Liver (tissue), 9 donors: ENCODE data around the gene KLF11. TPM values are rescaled to one million over a fixed set of nuclear protein-coding genes. Genes with fewer than 3 reads are reported as not detected.
A peak's percentile ranks its signal among the peaks of the same experiment; 100 is the strongest.

Source experiments
- DNase-seq: peaks from one replicate; pipeline ENCODE4 v3.0.0-alpha.2; 2017; ENCODE audit warnings: low spot score
- H3K27ac ChIP-seq, 2 donors: one replicate each; pipeline ENCODE4 v1.7.0; 2013; ENCODE audit warnings: inconsistent platforms in 2 of 2, low read length in 2 of 2, control low read depth in 1 of 2, low read depth in 1 of 2, mild to moderate bottlenecking in 1 of 2
- H3K27me3 ChIP-seq, 4 donors: one replicate each; pipeline versions ENCODE4 v1.6.1 to v1.7.0; 2013; ENCODE audit warnings: low read length in 3 of 4, inconsistent platforms in 1 of 4, mild to moderate bottlenecking in 1 of 4, moderate library complexity in 1 of 4; ENCODE audit not compliant: control insufficient read depth in 4 of 4, insufficient read depth in 4 of 4
- H3K36me3 ChIP-seq, 4 donors: one replicate each; pipeline versions ENCODE4 v1.6.1 to v1.7.0; 2013; ENCODE audit warnings: low read length in 3 of 4, mild to moderate bottlenecking in 3 of 4, low read depth in 1 of 4, moderate library complexity in 1 of 4; ENCODE audit not compliant: control insufficient read depth in 4 of 4, insufficient read depth in 3 of 4
- H3K4me1 ChIP-seq, 4 donors: one replicate each; pipeline versions ENCODE4 v1.6.1 to v1.7.0; 2013; ENCODE audit warnings: low read length in 3 of 4, mild to moderate bottlenecking in 3 of 4, moderate library complexity in 1 of 4; ENCODE audit not compliant: control insufficient read depth in 4 of 4, insufficient read depth in 4 of 4
- H3K4me3 ChIP-seq, 3 donors: one replicate each; pipeline versions ENCODE4 v1.6.1 to v1.7.0; 2013; ENCODE audit warnings: low read length in 3 of 3, control low read depth in 1 of 3, low read depth in 1 of 3, mild to moderate bottlenecking in 1 of 3
- H3K9ac ChIP-seq, 2 donors: one replicate each; pipeline ENCODE4 v1.7.0; 2013; ENCODE audit warnings: low read length in 2 of 2, mild to moderate bottlenecking in 2 of 2, moderate library complexity in 2 of 2, control low read depth in 1 of 2, low read depth in 1 of 2
- H3K9me3 ChIP-seq, 4 donors: one replicate each; pipeline versions ENCODE4 v1.6.1 to v1.7.0; 2013; ENCODE audit warnings: low read length in 3 of 4; ENCODE audit not compliant: control insufficient read depth in 4 of 4
- CTCF ChIP-seq: fragments of 150-350 bp; IDR thresholded peaks from 2 replicates; pipeline ENCODE4 v1.5.1; 2017; ENCODE audit warnings: improper control_type of control experiment, low read depth, low read length; ENCODE audit not compliant: missing input control
- EGR1 ChIP-seq, 2 donors: IDR thresholded peaks; 2 replicates each; pipeline ENCODE4 v1.6.1; 2016 to 2018; ENCODE audit warnings: antibody characterized with exemption in 2 of 2, low read depth in 2 of 2
- FOXA1 ChIP-seq: IDR thresholded peaks from 2 replicates; pipeline ENCODE4 v1.6.1; 2016; ENCODE audit warnings: antibody characterized with exemption
- FOXA2 ChIP-seq: IDR thresholded peaks from 2 replicates; pipeline ENCODE4 v1.6.1; 2016; ENCODE audit warnings: antibody characterized with exemption
- GABPA ChIP-seq, 2 donors: IDR thresholded peaks in 1 of 2; conservative IDR thresholded peaks in 1 of 2; 2 replicates each; pipeline ENCODE4 v1.6.1; 2016; ENCODE audit warnings: antibody characterized with exemption in 2 of 2, mild to moderate bottlenecking in 1 of 2, moderate library complexity in 1 of 2
- HNF4A ChIP-seq, 2 donors: conservative IDR thresholded peaks; 2 replicates each; pipeline ENCODE4 v1.6.1; 2016; ENCODE audit warnings: antibody characterized with exemption in 2 of 2, mild to moderate bottlenecking in 2 of 2
- HNF4G ChIP-seq: IDR thresholded peaks from 2 replicates; pipeline ENCODE4 v1.6.1; 2016; ENCODE audit warnings: antibody characterized with exemption
- JUND ChIP-seq, 2 donors: IDR thresholded peaks; 2 replicates each; pipeline ENCODE4 v1.6.1; 2016; ENCODE audit warnings: antibody characterized with exemption in 2 of 2
- MAX ChIP-seq: IDR thresholded peaks from 2 replicates; pipeline ENCODE4 v1.6.1; 2016; ENCODE audit warnings: antibody characterized with exemption
- NR2F2 ChIP-seq: IDR thresholded peaks from 2 replicates; pipeline ENCODE4 v1.6.1; 2016; ENCODE audit warnings: antibody characterized with exemption
- RAD21 ChIP-seq, 2 donors: IDR thresholded peaks; 2 replicates each; pipeline ENCODE4 v1.6.1; 2016; ENCODE audit warnings: antibody characterized with exemption in 2 of 2, mild to moderate bottlenecking in 2 of 2
- RXRA ChIP-seq, 2 donors: IDR thresholded peaks; 2 replicates each; pipeline ENCODE4 v1.6.1; 2017 to 2018; ENCODE audit warnings: antibody characterized with exemption in 2 of 2, mild to moderate bottlenecking in 1 of 2
- SP1 ChIP-seq: IDR thresholded peaks from 2 replicates; pipeline ENCODE4 v1.6.1; 2018; ENCODE audit warnings: antibody characterized with exemption, mild to moderate bottlenecking
- TAF1 ChIP-seq: conservative IDR thresholded peaks from 2 replicates; pipeline ENCODE4 v1.6.1; 2016; ENCODE audit warnings: antibody characterized with exemption, mild to moderate bottlenecking
- YY1 ChIP-seq: IDR thresholded peaks from 2 replicates; pipeline ENCODE4 v1.6.1; 2016; ENCODE audit warnings: antibody characterized with exemption, mild to moderate bottlenecking
- WGBS: extraction: QIAGEN DNeasy Blood & Tissue Kit; methylation state at CpG from one replicate; pipeline ENCODE4 v1.1.7; 2013; 5-methylcytosine and 5-hydroxymethylcytosine counted together
- polyA plus RNA-seq, 2 donors: library from polyadenylated mRNA; stranded (reverse) in 1 of 2; unstranded in 1 of 2; fragments of 200-250 nt in 1 of 2; fragments of >200 nt in 1 of 2; fragmentation: Nextera tagmentation in 1 of 2; extraction: Ambion mirVana in 1 of 2; gene quantifications; one replicate each; pipeline versions ENCODE4 v1.2.1 to v1.2.3, GENCODE V29; 2013 to 2015
- total RNA-seq, 2 donors: library from RNA; depleted of rRNA; stranded (reverse); fragments of >200 nt; gene quantifications; one replicate each; pipeline ENCODE4 v1.2.3, GENCODE V29; 2014
- TF ChIP-seq, protein P1 (sequence below): IDR thresholded peaks from 2 replicates; pipeline ENCODE4 v1.6.1; 2016; ENCODE audit warnings: antibody characterized with exemption
- TF ChIP-seq, protein P2 (sequence below): IDR thresholded peaks from 2 replicates; pipeline ENCODE4 v1.6.1; 2016; ENCODE audit warnings: antibody characterized with exemption
- TF ChIP-seq, protein P3 (sequence below): IDR thresholded peaks from 2 replicates; pipeline ENCODE4 v1.6.1; 2016; ENCODE audit warnings: antibody characterized with exemption, mild to moderate bottlenecking
- donor health status: healthy.
- donor health status: healthy.
- donor health status: healthy.
- donor health status: healthy.
- donor health status: healthy.

The KLF11 gene
- total and polyA plus RNA-seq, 4 donors: 10.5 to 43.0 (median 14.5) TPM

DNA sequence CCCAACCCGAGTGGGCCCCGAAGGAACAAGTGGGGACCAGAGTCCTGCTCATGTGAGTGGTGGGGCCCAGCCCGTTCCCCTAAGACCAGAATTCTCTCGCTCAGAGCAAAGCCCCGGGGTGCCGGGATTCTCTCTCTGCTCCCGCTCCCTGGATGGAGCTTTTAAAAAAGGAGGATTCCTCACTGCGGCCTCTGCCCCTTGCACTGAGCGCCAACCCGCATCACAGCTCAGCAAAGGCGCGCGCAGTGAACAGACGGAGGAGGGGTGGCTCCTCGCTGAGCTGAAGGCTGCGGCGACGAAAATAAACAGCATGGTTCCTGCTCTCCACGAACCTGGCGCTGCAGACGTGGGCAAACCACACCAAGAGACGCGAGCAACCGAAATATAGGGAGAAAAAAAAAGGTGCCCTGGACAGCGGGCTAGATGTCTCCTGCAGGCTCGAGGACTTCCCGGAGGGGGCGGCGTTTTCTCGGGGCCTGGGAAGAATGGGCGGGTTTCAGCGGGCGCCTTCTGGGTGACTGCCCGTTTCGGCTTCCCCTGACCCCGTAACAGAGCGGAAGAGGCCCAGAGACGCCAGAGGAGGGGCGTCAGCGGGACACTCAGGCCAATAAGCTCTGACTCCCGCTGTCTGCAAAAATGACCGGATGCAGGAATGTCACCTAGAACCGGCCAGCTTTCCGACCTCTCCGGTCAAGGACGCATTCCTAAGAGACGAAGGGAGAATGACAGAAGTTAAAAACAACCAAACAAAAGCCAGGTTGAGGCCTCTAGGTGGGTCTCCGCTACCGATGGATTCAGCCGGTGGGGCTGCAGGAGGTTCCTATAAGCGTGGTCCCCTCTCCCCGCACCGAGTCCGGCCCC is 819 bp upstream of the KLF11 start (continued):
- TF ChIP-seq, protein P1, sequence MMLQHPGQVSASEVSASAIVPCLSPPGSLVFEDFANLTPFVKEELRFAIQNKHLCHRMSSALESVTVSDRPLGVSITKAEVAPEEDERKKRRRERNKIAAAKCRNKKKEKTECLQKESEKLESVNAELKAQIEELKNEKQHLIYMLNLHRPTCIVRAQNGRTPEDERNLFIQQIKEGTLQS: no peak
- TF ChIP-seq GABPA (IDR thresholded peaks at IDR 0.05 in 1 of 2, conservative IDR thresholded peaks at IDR 0.05 in 1 of 2) (peak in 1 of 2 donors; percentile 44), YY1 (peak; percentile 63), RXRA (IDR thresholded peaks at IDR 0.05) (peak; percentile 70 to 77), SP1 (peak; percentile 87), RAD21 (IDR thresholded peaks at IDR 0.05) (peak in 1 of 2 donors; percentile 50), MAX (no peak), HNF4A (conservative IDR thresholded peaks at IDR 0.05) (peak; percentile 36 to 38), FOXA1 (no peak)
- TF ChIP-seq, protein P2, sequence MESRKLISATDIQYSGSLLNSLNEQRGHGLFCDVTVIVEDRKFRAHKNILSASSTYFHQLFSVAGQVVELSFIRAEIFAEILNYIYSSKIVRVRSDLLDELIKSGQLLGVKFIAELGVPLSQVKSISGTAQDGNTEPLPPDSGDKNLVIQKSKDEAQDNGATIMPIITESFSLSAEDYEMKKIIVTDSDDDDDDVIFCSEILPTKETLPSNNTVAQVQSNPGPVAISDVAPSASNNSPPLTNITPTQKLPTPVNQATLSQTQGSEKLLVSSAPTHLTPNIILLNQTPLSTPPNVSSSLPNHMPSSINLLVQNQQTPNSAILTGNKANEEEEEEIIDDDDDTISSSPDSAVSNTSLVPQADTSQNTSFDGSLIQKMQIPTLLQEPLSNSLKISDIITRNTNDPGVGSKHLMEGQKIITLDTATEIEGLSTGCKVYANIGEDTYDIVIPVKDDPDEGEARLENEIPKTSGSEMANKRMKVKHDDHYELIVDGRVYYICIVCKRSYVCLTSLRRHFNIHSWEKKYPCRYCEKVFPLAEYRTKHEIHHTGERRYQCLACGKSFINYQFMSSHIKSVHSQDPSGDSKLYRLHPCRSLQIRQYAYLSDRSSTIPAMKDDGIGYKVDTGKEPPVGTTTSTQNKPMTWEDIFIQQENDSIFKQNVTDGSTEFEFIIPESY: no peak

DNA sequence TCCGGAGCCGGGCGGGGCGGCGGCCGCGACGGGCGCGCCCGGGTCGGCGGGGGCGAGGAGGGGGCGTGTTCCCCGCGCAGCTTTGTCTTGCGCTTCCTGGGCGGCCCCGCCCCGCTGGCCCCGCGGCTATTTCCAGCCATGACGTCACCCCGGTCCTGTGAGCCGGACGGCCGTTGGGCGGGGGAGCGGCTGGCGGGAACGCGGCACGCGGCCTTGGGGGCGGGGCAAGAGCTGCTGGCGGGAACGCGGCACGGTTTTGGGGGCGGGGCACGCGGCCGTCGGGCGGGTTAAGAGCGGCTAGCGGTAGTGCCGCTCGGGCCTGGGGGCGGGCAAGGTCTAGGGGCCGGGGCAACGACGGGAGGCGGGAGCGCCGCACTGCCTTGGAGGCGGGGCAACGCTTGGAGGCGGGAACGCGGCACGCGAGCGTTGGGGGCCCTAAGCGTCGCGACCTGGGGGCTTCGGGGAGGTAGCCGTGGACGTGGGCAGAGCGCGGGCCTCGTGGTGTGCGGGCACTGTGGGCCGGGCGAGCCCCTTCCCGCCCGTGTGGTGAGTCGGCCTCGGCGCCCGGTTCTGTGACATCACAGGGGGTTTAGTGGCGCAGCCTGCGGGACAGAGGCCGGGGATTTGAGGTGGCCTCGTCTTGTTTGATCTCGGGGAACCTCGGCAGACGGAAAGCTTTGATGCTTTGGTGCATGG is 704 bp downstream of the KLF11 start:
- Histone ChIP-seq H3K4me3 (peak overlapping the region; percentile 69 to 90 (median 80)), H3K4me1 (peaks cover 12 to 68% (median 45%) of the 10 kb centered on the region in 4 donors), H3K9me3 (no peaks in the 10 kb centered on the region), H3K36me3 (peaks cover 5 to 23% (median 16%) of the 10 kb centered on the region in 4 donors), H3K27me3 (no peaks in the 10 kb centered on the region), H3K9ac (peak overlapping the region; percentile 86 to 93), H3K27ac (peak overlapping the region; percentile 96 to 97)
- WGBS: 5% methylated on average over 90 of the region's 90 CpGs
- TF ChIP-seq MAX (no peak), HNF4G (no peak), EGR1 (IDR thresholded peaks at IDR 0.05; ENCODE audit: low read depth in 2 of 2) (peak in 1 of 2 donors; percentile 88), YY1 (no peak), HNF4A (conservative IDR thresholded peaks at IDR 0.05) (no peak), RXRA (IDR thresholded peaks at IDR 0.05) (no peak), NR2F2 (no peak), CTCF (peak; percentile 2), SP1 (peak; percentile 54), TAF1 (no peak), FOXA1 (no peak), FOXA2 (no peak), GABPA (IDR thresholded peaks at IDR 0.05 in 1 of 2, conservative IDR thresholded peaks at IDR 0.05 in 1 of 2) (no peak), RAD21 (IDR thresholded peaks at IDR 0.05) (no peak), JUND (IDR thresholded peaks at IDR 0.05) (peak in 1 of 2 donors; percentile 36)
- TF ChIP-seq, protein P3, sequence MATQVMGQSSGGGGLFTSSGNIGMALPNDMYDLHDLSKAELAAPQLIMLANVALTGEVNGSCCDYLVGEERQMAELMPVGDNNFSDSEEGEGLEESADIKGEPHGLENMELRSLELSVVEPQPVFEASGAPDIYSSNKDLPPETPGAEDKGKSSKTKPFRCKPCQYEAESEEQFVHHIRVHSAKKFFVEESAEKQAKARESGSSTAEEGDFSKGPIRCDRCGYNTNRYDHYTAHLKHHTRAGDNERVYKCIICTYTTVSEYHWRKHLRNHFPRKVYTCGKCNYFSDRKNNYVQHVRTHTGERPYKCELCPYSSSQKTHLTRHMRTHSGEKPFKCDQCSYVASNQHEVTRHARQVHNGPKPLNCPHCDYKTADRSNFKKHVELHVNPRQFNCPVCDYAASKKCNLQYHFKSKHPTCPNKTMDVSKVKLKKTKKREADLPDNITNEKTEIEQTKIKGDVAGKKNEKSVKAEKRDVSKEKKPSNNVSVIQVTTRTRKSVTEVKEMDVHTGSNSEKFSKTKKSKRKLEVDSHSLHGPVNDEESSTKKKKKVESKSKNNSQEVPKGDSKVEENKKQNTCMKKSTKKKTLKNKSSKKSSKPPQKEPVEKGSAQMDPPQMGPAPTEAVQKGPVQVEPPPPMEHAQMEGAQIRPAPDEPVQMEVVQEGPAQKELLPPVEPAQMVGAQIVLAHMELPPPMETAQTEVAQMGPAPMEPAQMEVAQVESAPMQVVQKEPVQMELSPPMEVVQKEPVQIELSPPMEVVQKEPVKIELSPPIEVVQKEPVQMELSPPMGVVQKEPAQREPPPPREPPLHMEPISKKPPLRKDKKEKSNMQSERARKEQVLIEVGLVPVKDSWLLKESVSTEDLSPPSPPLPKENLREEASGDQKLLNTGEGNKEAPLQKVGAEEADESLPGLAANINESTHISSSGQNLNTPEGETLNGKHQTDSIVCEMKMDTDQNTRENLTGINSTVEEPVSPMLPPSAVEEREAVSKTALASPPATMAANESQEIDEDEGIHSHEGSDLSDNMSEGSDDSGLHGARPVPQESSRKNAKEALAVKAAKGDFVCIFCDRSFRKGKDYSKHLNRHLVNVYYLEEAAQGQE: peak; percentile 50
- TF ChIP-seq, protein P2: no peak
- TF ChIP-seq, protein P1: no peak
- DNase-seq: peak; percentile 93
